Esophagus muscularis mucosa (tissue), 4 donors: ENCODE results near the gene RBM8A. TPM values are rescaled to one million over a fixed set of nuclear protein-coding genes. Genes with fewer than 3 reads are reported as not detected.

Experiments
- DNase-seq: peaks from one replicate; pipeline ENCODE4 v3.0.0-alpha.2; 2017; ENCODE audit errors: extremely low spot score
- H3K27ac ChIP-seq, 4 donors: fragments of 200-600 bp; sonication (generic); replicated peaks in 1 of 4; 1 replicate in 3 of 4; 2 replicates in 1 of 4; pipeline ENCODE4 v1.5.1; 2016 to 2019; ENCODE audit warnings: mild to moderate bottlenecking in 1 of 4
- H3K27me3 ChIP-seq, 4 donors: fragments of 200-600 bp; sonication (generic); one replicate each; pipeline versions ENCODE4 v1.5.1 to v1.6.0; 2016 to 2019
- H3K36me3 ChIP-seq, 4 donors: fragments of 200-600 bp; sonication (generic); one replicate each; pipeline ENCODE4 v1.5.1; 2016 to 2019
- H3K4me1 ChIP-seq, 4 donors: fragments of 200-600 bp; sonication (generic); one replicate each; pipeline ENCODE4 v1.5.1; 2016 to 2019
- H3K4me3 ChIP-seq, 4 donors: fragments of 200-600 bp; sonication (generic); 1 replicate in 2 of 4; 2 replicates in 2 of 4; pipeline ENCODE4 v1.5.1; 2016 to 2019; ENCODE audit warnings: mild to moderate bottlenecking in 4 of 4, moderate library complexity in 1 of 4
- H3K9me3 ChIP-seq, 4 donors: fragments of 200-600 bp; sonication (generic); 1 replicate in 3 of 4; 2 replicates in 1 of 4; pipeline ENCODE4 v1.5.1; 2016 to 2019
- CTCF ChIP-seq, 3 experiments: fragments of 200-600 bp in 2 of 3; fragments of 450-650 bp in 1 of 3; sonication (generic) in 2 of 3; IDR thresholded peaks; one replicate each; pipeline ENCODE4 v1.5.1; 2017 to 2019; ENCODE audit warnings: antibody characterized with exemption in 3 of 3, mild to moderate bottlenecking in 2 of 3, moderate library complexity in 1 of 3
- EP300 ChIP-seq: sonication (generic); formaldehyde crosslinking; IDR thresholded peaks from one replicate; pipeline ENCODE4 v1.6.1; 2017; ENCODE audit warnings: antibody characterized with exemption
- POLR2A ChIP-seq: fragments of 450-650 bp; IDR thresholded peaks from one replicate; pipeline ENCODE4 v1.6.1; 2017; ENCODE audit warnings: antibody characterized with exemption, moderate library complexity, mild to moderate bottlenecking, low read depth
- POLR2AphosphoS5 ChIP-seq, 2 donors: sonication (generic); formaldehyde crosslinking; IDR thresholded peaks; one replicate each; pipeline ENCODE4 v1.6.1; 2017; ENCODE audit warnings: antibody characterized with exemption in 2 of 2
- WGBS: methylation state at CpG from one replicate; pipeline ENCODE4 v1.1.5; 2018; 5-methylcytosine and 5-hydroxymethylcytosine counted together
- intact Hi-C: fragments of 100-400 bp; cut with DNase I; formaldehyde crosslinking; loops from one replicate; pipeline ENCODE4 v1.15.1; 2023
- total RNA-seq, 4 donors: library from RNA; depleted of rRNA; stranded (reverse); fragments of >200 nt; gene quantifications; one replicate each; pipeline versions ENCODE4 v1.1.0 to v1.2.1, GENCODE V29; 2016

RBM8A gene
- total RNA-seq, 4 donors from 2014 or later: 42.8 to 119 (median 69.7) TPM

- H3K36me3 ChIP-seq: peaks cover 6 to 44% (median 39%) of the 10 kb centered on the region in 4 donors
These were observed 9.7 kb downstream of the RBM8A start for GRCh38 chr1:145917595-145917994.

GRCh38 chr1:145916745-145917144, 10.5 kb downstream of the RBM8A start:
- Histone ChIP-seq H3K4me3 (no peak overlapping the region), H3K27me3 (no peaks in the 10 kb centered on the region), H3K27ac (peak overlapping the region in 1 of 4 donors; percentile 93), H3K4me1 (peaks cover 20 to 32% (median 29%) of the 10 kb centered on the region in 4 donors), H3K9me3 (no peaks in the 10 kb centered on the region), H3K36me3 (peaks cover 13 to 52% (median 43%) of the 10 kb centered on the region in 4 donors)
- intact Hi-C loops: loop anchor here (5.0 kb wide), 1 partner anchor 96 kb away; no protein-coding TSS in a partner anchor
- TF ChIP-seq POLR2AphosphoS5 (IDR thresholded peaks at IDR 0.05): no peak
- DNase-seq: no peak
- 84% methylated on average over 5 of the region's 5 CpGs for whole genome bisulfite sequencing

More at GRCh38 chr1:145917595-145917994, 9.7 kb downstream of the RBM8A start:
- intact Hi-C loops: loop anchor here (5.0 kb wide), 1 partner anchor 95 kb away; no protein-coding TSS in a partner anchor
- TF ChIP-seq CTCF (IDR thresholded peaks at IDR 0.05) (no peak), POLR2A (no peak), EP300 (no peak), POLR2AphosphoS5 (IDR thresholded peaks at IDR 0.05) (no peak)
- peak overlapping the region; percentile 79 to 91 (median 80) for H3K4me3 ChIP-seq
- no peaks in the 10 kb centered on the region for H3K9me3 ChIP-seq
- H3K27me3 ChIP-seq: no peaks in the 10 kb centered on the region
- 79% methylated on average over 5 of the region's 5 CpGs for WGBS
- peaks cover 20 to 32% (median 29%) of the 10 kb centered on the region in 4 donors for H3K4me1 ChIP-seq
- DNase-seq: no peak
- H3K27ac ChIP-seq: peak overlapping the region; percentile 82 to 93 (median 90)

GRCh38 chr1:145912128-145912641, 15.1 kb downstream of the RBM8A start:
- Histone ChIP-seq H3K27me3 (no peaks in the 10 kb centered on the region), H3K36me3 (peaks cover 20 to 65% (median 56%) of the 10 kb centered on the region in 4 donors), H3K27ac (no peak overlapping the region), H3K9me3 (no peaks in the 10 kb centered on the region), H3K4me3 (no peak overlapping the region), H3K4me1 (peaks cover 13 to 23% (median 16%) of the 10 kb centered on the region in 4 donors)
- 74% methylated on average over 10 of the region's 11 CpGs for WGBS
- no peak for DNase-seq
- intact Hi-C loops: loop anchor here (5.0 kb wide), 1 partner anchor 65 kb away; the partner anchor contains the start of gene NUDT17
- TF ChIP-seq POLR2AphosphoS5 (IDR thresholded peaks at IDR 0.05): no peak
- TF ChIP-seq CTCF (IDR thresholded peaks at IDR 0.05): no peak
- no peak for TF ChIP-seq EP300
- TF ChIP-seq POLR2A: no peak

- Histone ChIP-seq H3K27me3 (no peaks in the 10 kb centered on the region), H3K36me3 (peaks cover 14 to 32% (median 27%) of the 10 kb centered on the region in 4 donors), H3K4me1 (peaks cover 5 to 22% (median 10%) of the 10 kb centered on the region in 4 donors), H3K27ac (no peak overlapping the region), H3K4me3 (no peak overlapping the region), H3K9me3 (no peaks in the 10 kb centered on the region)
- intact Hi-C loops: no loop called here
- no peak for DNase-seq
- TF ChIP-seq EP300 (no peak), POLR2A (no peak), CTCF (IDR thresholded peaks at IDR 0.05) (no peak), POLR2AphosphoS5 (IDR thresholded peaks at IDR 0.05) (no peak)
- WGBS: 64% methylated on average over 1 of the region's 1 CpG
These were observed 18.6 kb downstream of the RBM8A start for GRCh38 chr1:145908653-145909052.

GRCh38 chr1:145906954-145907753, 20.1 kb downstream of the RBM8A start:
- DNase-seq: no peak
- Histone ChIP-seq H3K36me3 (peaks cover 11 to 18% (median 17%) of the 10 kb centered on the region in 4 donors), H3K9me3 (no peaks in the 10 kb centered on the region), H3K4me1 (peaks cover 5 to 22% (median 10%) of the 10 kb centered on the region in 4 donors), H3K27me3 (no peaks in the 10 kb centered on the region), H3K4me3 (no peak overlapping the region), H3K27ac (no peak overlapping the region)
- intact Hi-C loops: loop anchor here (1.0 kb wide), 1 partner anchor 10 kb away; no protein-coding TSS in a partner anchor
- no peak for TF ChIP-seq EP300
- no peak for TF ChIP-seq POLR2AphosphoS5 (IDR thresholded peaks at IDR 0.05)
- WGBS: 78% methylated on average over 10 of the region's 10 CpGs
